BLaER1 treated with 17β-estradiol and CSF1 and Interleukin-3, amounts not matched to agents 10 nM and 100 nM (cell line): ENCODE measurements around the gene MIXL1.

Experiments used
- H3K27ac ChIP-seq, 11 experiments: shearing (Covaris generic); formaldehyde crosslinking; 2 replicates each; pipeline ENCODE4 v1.8.1; 2022
- H3K27me3 ChIP-seq, 11 experiments: shearing (Covaris generic); formaldehyde crosslinking; 2 replicates each; pipeline ENCODE4 v1.8.1; 2022
- H3K36me3 ChIP-seq, 11 experiments: shearing (Covaris generic); formaldehyde crosslinking; 2 replicates each; pipeline ENCODE4 v1.8.1; 2022
- H3K4me1 ChIP-seq, 10 experiments: shearing (Covaris generic); formaldehyde crosslinking; 2 replicates each; pipeline ENCODE4 v1.8.1; 2022
- H3K4me2 ChIP-seq, 11 experiments: shearing (Covaris generic); formaldehyde crosslinking; 2 replicates each; pipeline ENCODE4 v1.8.1; 2022
- H3K4me3 ChIP-seq, 10 experiments: shearing (Covaris generic); formaldehyde crosslinking; 2 replicates each; pipeline ENCODE4 v1.8.1; 2022
- H3K9ac ChIP-seq, 11 experiments: shearing (Covaris generic); formaldehyde crosslinking; 2 replicates each; pipeline ENCODE4 v1.8.1; 2022
- H3K9me3 ChIP-seq, 11 experiments: shearing (Covaris generic); formaldehyde crosslinking; replicated peaks in 1 of 11; 2 replicates each; pipeline ENCODE4 v1.8.1; 2022
- H4K20me1 ChIP-seq, 11 experiments: shearing (Covaris generic); formaldehyde crosslinking; 2 replicates each; pipeline ENCODE4 v1.8.1; 2022
- Cebpa-rat ChIP-seq, 11 experiments: shearing (Covaris generic); IDR thresholded peaks; 2 replicates each; pipeline ENCODE4 v1.8.1; 2022

Gene MIXL1

DNA sequence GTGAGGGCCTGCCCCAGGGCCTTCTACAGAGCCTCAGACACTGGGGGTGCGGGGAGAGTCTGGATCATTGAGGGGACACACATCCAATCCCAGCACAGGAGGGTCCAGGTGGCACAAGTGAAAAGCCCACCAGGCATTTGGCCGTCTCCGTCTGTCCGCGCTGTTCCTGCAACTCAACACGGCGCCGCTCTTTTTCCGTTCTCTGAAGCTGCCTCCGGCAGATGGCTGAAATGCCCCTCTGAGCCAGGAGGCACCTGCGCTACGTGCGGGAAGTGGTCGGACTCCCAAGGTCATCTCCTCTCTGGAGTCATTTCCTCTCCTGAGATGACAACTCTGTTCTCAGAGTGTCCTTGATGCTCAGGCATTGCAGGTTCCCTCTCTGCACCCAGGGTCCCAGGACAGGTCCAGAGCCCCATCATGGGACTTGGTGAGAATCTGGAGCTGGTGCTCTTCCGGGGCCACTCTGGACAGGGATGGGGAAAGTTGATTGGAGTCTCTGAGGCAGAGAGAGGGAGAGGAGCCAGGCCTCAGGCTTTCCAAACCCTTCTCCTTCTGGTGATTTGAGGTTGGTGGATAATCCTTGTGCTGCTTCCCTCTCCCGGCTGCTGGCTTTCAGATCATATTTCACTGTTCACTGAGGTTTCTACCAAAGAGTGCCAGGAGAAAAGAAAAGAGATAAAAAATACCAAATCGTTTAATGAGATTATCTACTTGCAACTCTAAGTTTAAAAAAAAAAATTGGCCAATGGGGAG is 14.0 kb upstream of the MIXL1 start:
- no peak overlapping the region for H3K4me3 ChIP-seq
- peaks cover 0 to 2% (median 2%) of the 10 kb centered on the region in 10 experiments; a peak in 16 of 20 replicates for H3K4me1 ChIP-seq
- H3K9me3 ChIP-seq, result no peaks in the 10 kb centered on the region
- TF ChIP-seq Cebpa-rat (IDR thresholded peaks at IDR 0.05), result no peak
- no peak overlapping the region; a peak in 1 of 22 replicates for H3K9ac ChIP-seq
- H3K4me2 ChIP-seq, result no peak overlapping the region
- H3K36me3 ChIP-seq, result no peaks in the 10 kb centered on the region
- peaks cover 0 to 16% (median 2%) of the 10 kb centered on the region in 11 experiments; a peak in 9 of 22 replicates for H3K27me3 ChIP-seq
- H4K20me1 ChIP-seq, result peaks cover 0 to 2% (median 0%) of the 10 kb centered on the region in 11 experiments; a peak in 5 of 22 replicates
- no peak overlapping the region for H3K27ac ChIP-seq

DNA sequence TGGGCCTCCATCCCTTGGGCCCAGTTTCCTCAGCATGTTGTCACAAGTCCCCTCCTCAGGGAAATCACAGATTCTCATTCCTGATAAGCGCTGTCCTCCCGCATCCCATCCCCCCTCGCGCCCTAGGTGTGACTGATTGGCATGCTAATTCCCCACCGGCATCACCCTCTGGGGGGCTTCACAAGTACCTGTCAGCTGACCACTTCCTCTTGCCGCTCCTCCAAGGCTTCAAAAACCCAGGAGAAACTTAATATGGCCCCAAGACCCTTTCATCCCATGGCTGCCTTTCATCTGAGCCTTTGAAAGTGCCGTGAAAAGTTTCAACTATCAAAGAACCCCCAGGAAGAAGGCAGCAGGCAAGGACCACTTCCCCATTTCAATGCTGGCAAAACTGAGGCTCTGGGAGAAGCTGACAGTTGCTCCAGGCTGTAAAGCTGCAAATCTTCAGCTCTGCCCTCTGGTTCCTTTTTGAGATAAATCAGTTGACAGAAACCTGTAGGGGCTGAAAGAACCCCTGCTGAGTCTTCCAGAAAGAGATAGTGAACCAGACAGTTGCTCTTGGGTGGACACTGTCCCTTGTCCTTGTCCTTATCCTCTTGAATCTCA is 12.8 kb upstream of the MIXL1 start:
- no peak overlapping the region for H3K4me3 ChIP-seq
- peaks cover 0 to 13% (median 3%) of the 10 kb centered on the region in 11 experiments; a peak in 7 of 22 replicates for H4K20me1 ChIP-seq
- H3K27me3 ChIP-seq, result peaks cover 4 to 28% (median 13%) of the 10 kb centered on the region in 11 experiments; a peak in 21 of 22 replicates
- H3K36me3 ChIP-seq, result no peaks in the 10 kb centered on the region
- H3K4me2 ChIP-seq, result no peak overlapping the region
- no peaks in the 10 kb centered on the region for H3K9me3 ChIP-seq
- no peak overlapping the region for H3K27ac ChIP-seq
- H3K9ac ChIP-seq, result no peak overlapping the region
- TF ChIP-seq Cebpa-rat (IDR thresholded peaks at IDR 0.05), result no peak
- H3K4me1 ChIP-seq, result peaks cover 5 to 14% (median 14%) of the 10 kb centered on the region in 10 experiments

DNA sequence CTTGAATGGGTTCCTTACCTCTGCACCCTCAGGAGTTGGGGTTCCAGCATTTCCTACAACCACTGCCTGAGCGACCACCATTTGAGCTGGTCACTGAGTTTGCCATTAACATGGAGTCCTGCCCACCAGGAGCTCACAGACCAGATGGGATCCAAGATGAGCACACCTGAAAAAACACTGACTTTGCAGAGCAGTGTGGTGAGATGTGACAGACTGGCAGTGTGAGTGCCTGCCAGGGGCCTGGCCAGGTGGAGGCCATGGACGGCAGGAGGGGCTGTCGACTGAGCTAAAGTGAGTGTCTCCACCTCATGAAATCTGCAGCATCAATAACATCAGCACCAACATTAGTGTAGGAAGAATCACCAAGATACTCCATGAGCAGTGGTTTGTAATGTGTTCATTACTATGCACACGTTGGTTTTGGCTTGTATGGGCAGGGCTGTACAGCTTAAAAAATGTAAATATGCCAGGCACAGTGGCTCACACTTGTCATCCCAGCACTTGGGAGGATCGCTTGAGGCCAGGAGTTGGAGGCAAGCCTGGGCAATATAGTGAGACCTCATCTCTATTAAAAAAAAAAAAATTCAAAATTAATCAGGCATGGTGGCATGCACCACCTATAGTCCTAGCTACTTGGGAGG is 12.2 kb upstream of the MIXL1 start:
- H3K4me2 ChIP-seq, result no peak overlapping the region
- H3K27me3 ChIP-seq, result peaks cover 10 to 34% (median 19%) of the 10 kb centered on the region in 11 experiments
- H4K20me1 ChIP-seq, result peaks cover 0 to 14% (median 3%) of the 10 kb centered on the region in 11 experiments; a peak in 7 of 22 replicates
- no peak overlapping the region for H3K9ac ChIP-seq
- H3K4me1 ChIP-seq, result peaks cover 5 to 21% (median 20%) of the 10 kb centered on the region in 10 experiments
- no peaks in the 10 kb centered on the region for H3K9me3 ChIP-seq
- H3K4me3 ChIP-seq, result no peak overlapping the region
- H3K27ac ChIP-seq, result no peak overlapping the region
- H3K36me3 ChIP-seq, result no peaks in the 10 kb centered on the region
- TF ChIP-seq Cebpa-rat (IDR thresholded peaks at IDR 0.05), result no peak

DNA sequence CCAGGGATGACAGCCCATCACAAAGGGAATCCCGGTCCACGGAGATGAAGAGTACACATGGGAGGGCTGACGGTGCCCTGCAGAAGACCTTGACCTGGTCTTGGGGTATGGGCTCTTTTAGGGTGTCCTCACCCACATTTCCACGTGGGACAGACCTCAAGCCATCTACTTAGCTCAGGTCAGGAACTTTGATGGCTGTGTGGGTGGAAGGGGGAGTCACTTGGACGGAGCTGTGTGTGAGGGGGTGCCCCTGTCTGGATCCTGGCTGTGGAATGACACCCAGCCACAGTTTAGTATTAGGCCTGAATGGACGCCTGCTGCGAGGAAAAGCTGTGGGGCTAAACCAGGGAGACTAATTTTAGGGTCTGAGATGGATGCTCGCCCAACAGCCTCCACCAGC is 10.9 kb upstream of the MIXL1 start:
- TF ChIP-seq Cebpa-rat (IDR thresholded peaks at IDR 0.05), result no peak
- Histone ChIP-seq H4K20me1 (peaks cover 0 to 14% (median 3%) of the 10 kb centered on the region in 11 experiments; a peak in 7 of 22 replicates), H3K27me3 (peaks cover 12 to 46% (median 31%) of the 10 kb centered on the region in 11 experiments), H3K4me1 (peaks cover 5 to 23% (median 20%) of the 10 kb centered on the region in 10 experiments), H3K9me3 (no peaks in the 10 kb centered on the region), H3K9ac (no peak overlapping the region), H3K27ac (no peak overlapping the region), H3K36me3 (no peaks in the 10 kb centered on the region), H3K4me3 (no peak overlapping the region), H3K4me2 (no peak overlapping the region)

DNA sequence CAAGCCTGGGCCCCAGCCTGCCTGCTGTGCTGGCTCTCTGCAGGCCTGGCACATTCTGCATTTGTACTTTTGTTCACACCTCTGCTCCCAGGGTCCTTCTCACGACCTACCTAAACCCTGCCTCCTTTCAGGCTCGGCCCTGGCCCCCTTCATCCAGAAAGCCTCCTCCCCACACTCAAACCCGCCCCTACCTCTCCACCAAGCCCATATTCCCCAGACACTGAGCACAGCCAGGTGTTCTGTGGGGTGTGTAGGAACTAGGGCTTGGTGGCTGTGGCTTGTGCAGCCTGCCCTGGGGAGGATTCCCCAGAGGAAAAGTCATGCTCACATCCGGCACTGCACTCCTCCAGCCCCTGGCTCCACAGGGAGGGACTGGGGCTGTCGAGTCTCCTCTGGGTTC is 8.2 kb upstream of the MIXL1 start:
- peak overlapping the region; percentile 29 to 89 (median 78); a peak in 20 of 22 replicates for H3K4me2 ChIP-seq

DNA sequence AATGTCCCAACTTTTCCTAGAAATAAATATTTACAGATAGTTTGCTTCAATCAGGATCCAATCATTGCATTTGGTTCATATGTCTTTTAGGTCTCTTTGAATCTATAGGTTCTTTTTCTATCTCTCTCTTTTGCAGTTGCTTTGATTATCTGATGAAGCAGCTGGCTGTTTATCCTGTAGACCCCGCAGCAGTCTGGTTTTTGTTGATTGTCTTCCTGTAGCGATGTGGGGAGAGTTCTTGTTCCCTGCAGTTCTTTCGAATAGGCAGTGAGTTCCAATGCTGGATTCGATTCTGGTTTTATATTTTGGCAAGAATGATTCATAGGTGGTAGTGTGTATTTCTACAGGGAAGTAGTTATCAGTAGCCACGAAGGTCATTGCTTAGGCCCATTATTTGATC is 7.4 kb upstream of the MIXL1 start:
- no peak for TF ChIP-seq Cebpa-rat (IDR thresholded peaks at IDR 0.05)
- no peak overlapping the region for H3K4me3 ChIP-seq

More for the DNA sequence above, 8.2 kb upstream of the MIXL1 start:
- H3K9ac ChIP-seq, result 0 out of 22 replicates have a peak overlapping the region, but pooled peaks of 2 of the 11 experiments have one; percentile 2 to 24
- H3K4me1 ChIP-seq, result peaks cover 5 to 23% (median 20%) of the 10 kb centered on the region in 10 experiments
- peaks cover 15 to 58% (median 49%) of the 10 kb centered on the region in 11 experiments for H3K27me3 ChIP-seq
- H3K9me3 ChIP-seq, result no peaks in the 10 kb centered on the region
- no peak for TF ChIP-seq Cebpa-rat (IDR thresholded peaks at IDR 0.05)
- peaks cover 0 to 14% (median 3%) of the 10 kb centered on the region in 11 experiments; a peak in 7 of 22 replicates for H4K20me1 ChIP-seq
- no peak overlapping the region for H3K4me3 ChIP-seq
- no peak overlapping the region for H3K27ac ChIP-seq
- no peaks in the 10 kb centered on the region for H3K36me3 ChIP-seq

DNA sequence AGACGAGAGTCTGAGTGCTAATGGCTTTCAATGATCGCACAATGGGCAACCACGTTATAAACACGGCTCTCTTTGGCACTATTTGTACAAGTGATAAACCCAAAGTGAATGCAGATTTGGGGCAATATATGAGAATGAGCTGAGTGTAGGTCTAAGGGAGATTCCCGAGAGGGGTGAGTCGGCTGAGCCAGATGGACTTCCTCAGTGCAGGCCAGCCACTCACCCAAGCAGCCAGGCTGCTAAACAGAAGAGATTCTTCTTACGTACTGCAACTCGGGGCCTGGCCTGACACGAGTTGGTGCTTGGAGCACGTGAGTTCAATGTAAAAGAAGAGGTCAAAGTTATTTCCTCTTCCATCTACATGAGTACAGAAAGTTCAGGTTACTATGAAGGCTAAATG is 6.2 kb upstream of the MIXL1 start:
- H4K20me1 ChIP-seq, result peaks cover 0 to 20% (median 3%) of the 10 kb centered on the region in 11 experiments; a peak in 8 of 22 replicates
- no peaks in the 10 kb centered on the region for H3K36me3 ChIP-seq
- no peaks in the 10 kb centered on the region for H3K9me3 ChIP-seq
- no peak for TF ChIP-seq Cebpa-rat (IDR thresholded peaks at IDR 0.05)
- H3K27me3 ChIP-seq, result peaks cover 30 to 75% (median 63%) of the 10 kb centered on the region in 11 experiments
- no peak overlapping the region for H3K27ac ChIP-seq
- H3K4me2 ChIP-seq, result no peak overlapping the region
- peaks cover 5 to 23% (median 20%) of the 10 kb centered on the region in 10 experiments for H3K4me1 ChIP-seq
- H3K9ac ChIP-seq, result no peak overlapping the region
- no peak overlapping the region for H3K4me3 ChIP-seq

More for the DNA sequence above, 7.4 kb upstream of the MIXL1 start:
- Histone ChIP-seq H3K27ac (no peak overlapping the region), H4K20me1 (peaks cover 0 to 20% (median 3%) of the 10 kb centered on the region in 11 experiments; a peak in 7 of 22 replicates), H3K36me3 (no peaks in the 10 kb centered on the region), H3K9me3 (no peaks in the 10 kb centered on the region), H3K4me1 (peaks cover 5 to 23% (median 20%) of the 10 kb centered on the region in 10 experiments), H3K4me2 (peak overlapping the region in 7 of 11 experiments; percentile 58 to 89 (median 81); a peak in 12 of 22 replicates), H3K27me3 (peaks cover 23 to 64% (median 53%) of the 10 kb centered on the region in 11 experiments), H3K9ac (no peak overlapping the region)

DNA sequence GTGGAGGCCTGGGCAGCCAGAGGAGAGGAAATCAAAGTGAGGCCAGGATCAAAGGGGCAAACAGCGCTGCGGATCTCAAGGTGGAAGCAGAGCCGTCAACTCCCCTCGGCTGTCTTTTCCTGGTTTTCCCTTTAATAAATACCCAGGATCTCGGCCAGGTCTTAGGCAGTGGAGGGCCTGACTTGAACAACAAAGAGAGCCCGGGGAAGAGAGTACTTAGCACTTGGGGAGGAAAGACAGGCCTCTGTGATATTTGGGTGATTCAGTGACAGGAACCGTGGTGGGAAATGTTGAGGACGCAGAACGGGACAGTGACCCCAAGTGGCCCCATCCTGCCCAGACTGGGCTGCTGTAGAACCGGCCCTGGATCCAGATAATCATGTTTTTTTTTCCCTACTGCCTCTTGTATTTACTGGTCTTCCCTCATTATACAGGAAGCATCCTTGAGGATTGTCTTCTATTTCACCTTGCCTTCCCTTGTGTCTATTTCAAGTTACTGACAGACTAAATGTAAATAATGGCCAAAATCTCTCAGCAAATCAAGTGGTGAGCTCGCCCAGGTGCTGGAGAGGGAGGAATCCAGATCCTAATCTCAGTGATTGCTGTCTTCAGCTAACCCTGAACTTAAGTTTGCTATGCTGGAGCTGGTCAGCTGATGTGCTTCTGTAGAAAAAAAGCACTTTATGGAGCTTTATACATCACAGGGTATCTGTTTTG is 2.8 kb upstream of the MIXL1 start:
- H3K4me2 ChIP-seq, result no peak overlapping the region
- peaks cover 55 to 96% (median 84%) of the 10 kb centered on the region in 11 experiments for H3K27me3 ChIP-seq
- TF ChIP-seq Cebpa-rat (IDR thresholded peaks at IDR 0.05), result no peak
- no peak overlapping the region for H3K4me3 ChIP-seq
- no peak overlapping the region for H3K27ac ChIP-seq
- peaks cover 0 to 29% (median 9%) of the 10 kb centered on the region in 11 experiments; a peak in 8 of 22 replicates for H4K20me1 ChIP-seq
- peaks cover 0 to 20% (median 16%) of the 10 kb centered on the region in 10 experiments; a peak in 19 of 20 replicates for H3K4me1 ChIP-seq
- H3K36me3 ChIP-seq, result peaks cover 0 to 9% (median 0%) of the 10 kb centered on the region in 11 experiments; a peak in 1 of 22 replicates
- H3K9ac ChIP-seq, result no peak overlapping the region
- no peaks in the 10 kb centered on the region for H3K9me3 ChIP-seq
